ENCODE data around the gene CNKSR3.

Gene CNKSR3

DNA sequence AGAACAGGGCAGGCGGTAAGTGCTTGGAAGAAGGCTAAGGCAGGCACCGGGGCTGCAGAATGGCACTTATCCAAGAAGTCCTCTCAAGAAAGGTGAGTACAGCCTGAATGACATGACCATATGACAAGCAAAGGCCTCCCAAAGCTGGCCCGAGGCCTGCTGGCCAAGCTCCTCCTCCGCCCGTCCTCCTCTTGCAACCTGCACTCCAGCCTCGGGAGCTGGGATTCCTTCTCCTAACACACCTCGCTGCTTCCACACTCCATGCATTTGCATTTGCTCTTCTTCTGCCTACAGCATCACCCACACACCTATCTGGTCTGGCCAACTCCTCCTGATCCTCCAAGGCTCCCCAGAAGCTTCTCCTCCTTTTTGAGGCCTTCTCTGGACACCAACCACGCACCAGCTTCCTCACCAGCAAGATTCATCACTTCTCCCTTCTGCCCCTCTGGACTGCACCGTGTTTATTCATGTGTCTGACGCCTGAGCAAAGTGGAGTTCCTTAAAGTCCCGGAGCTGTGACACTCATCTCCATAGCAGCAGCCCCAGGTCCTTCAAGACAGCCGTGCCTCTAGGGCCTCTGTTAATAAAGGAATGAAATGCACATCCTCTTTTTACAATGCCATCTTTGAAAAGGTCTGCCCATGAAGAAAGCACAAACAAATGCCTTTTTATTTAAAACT, 32.3 kb downstream of the CNKSR3 start:
- DNase-seq = no peak

DNA sequence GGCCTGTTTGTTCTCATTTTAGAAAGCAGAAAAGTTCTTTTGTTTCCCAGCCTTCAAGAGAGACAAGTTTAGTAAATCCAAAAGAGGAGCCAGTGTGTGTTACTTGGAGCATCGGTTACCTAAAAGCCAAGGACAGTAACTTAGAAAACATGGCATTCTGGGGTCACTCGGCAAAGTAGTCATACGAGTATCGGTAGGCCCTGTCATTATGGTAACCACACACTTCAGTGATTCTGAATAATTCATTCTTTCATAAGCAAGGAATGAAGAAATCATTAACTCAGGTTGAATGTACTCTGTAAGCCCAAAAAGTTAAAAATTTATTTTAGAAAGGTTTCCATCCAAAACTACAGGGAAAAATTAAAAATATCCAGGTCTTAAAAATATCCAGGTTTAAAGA, 34.0 kb downstream of the CNKSR3 start:
- no peak for DNase-seq

DNA sequence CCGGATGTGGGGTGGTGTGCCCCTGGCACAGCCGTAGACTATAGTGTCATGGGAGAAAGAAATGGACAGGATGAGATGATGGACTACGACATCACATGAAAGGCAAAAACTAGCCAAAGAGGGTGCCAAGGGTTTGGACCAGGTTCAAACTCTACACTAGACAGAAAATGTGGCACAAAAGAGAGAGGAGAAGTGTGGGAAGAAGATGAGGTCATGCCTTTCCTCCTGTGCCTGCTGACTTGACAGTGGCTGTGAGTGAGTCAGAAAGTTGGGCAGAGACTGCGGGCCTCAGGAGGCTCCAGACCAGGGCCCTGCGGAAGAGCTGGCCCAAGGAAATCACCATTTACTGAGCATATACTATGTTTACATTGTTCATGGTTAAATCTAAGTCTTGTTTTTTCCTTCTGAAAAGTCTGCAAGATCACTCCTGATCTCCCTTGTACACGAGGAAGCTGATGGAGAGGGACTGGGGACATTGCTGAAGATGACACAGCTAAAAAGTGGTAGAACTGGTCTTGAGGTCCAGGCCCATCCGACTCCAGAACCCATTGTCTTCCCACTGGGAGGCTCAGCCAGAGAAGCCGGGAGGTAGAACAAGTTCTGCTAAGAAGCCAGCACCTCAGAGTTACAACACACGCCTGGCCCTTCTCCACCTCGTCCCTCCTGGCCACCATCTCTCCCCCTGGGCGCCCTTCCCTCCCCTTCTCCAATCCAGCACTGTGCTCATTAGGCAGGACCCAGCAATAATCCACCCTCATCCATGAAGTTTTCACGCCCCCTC, 35.6 kb downstream of the CNKSR3 start:
- no peak for DNase-seq

DNA sequence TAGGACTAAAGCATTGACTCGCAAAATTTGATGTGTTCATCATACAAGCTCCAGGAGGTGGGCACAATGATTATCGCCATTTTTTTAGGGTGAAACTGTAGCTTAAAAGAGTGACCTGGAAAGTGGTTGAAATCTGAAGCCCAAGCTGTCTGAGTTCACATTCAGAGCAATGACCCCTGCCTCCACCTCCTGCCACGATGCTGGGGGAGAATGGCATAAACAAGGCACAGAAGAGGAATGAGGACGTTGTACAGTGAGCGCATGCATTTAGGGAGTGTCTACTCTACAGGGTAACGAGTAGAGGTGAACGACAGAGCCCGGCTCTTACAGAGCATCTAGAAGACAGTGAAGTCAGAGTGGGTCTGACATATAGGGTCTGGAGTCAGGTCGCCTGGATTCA, 37.2 kb downstream of the CNKSR3 start:
- no peak for DNase-seq

DNA sequence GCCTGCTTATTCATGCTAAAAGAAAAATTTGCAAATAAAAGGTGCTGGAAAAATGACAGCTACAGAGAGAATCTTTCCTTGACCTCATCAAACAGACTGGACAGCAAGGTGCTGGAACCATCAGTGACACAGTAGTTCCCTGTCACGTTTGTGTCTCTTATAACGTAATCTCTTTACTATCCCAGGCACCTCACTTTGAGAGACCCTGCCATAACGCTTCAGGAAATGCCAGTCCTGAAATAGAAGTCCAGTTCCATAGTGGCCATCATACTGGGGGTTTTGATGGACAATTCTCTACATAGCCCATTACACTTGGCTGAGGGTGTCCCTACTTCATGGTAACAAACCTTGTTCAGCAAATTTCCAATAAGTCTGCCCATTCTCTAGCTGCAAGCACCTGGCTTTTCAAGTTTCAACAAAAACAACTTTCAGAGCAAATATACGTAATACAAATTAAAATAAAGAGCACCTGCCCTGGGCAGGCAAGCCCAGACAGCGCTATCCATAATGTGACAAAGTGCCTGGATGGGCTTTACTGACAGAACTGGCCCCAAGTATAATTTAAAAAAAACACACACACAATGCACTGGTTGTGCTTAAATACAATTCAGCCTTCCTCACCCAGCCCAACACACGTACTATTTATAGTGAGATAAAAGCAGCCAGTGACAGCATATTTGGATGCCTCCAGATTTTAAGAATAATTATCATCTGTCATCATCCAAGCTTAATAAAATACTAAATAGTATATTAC, 38.7 kb downstream of the CNKSR3 start:
- DNase-seq = no peak

DNA sequence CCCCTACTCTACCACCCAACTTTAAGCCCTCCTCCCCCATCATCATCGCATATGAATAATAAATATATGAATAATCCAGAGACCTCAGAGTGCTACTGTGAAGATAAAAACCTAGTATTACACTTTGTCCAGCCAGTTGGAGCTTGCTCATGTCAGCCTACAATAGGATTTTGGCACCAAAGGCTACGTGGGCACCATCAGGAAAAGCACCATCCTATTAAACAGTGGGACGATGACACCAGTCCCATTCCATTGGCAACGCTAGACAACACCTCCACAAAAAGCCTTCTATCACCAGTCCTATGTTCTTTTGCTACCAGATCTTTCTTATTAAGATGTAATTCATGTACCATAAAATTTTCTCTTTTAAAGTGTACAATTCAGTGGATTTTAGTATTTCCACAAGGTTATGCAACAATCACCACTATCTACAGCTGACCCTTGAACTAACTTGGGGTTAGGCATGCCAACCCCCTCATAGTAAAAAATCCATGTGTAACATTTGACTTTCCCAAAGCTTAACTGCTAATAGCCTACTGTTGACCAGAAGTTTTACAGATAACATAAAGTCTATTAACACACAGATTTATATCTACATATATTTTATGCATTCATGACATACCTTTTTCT, 41.1 kb downstream of the CNKSR3 start:
- DNase-seq = no peak

DNA sequence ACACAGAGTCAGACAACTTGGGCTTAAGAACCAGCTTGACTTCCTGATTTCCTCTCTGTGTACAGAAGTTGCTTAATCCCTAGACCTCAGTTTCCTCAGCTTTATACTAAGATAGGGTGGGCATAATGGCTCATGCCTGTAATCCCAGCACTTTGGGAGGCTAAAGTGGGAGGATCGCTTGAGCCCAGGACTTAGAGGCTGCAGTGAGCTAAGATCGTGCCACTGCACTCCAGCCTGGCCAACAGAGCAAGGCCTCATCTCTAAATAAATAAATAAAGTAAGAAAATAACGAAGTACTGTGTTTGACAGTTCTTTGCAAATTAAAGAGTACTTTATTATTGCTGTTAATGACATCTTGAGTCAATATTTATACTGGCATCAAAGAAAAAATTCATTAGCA, 41.7 kb downstream of the CNKSR3 start:
- no peak for DNase-seq

DNA sequence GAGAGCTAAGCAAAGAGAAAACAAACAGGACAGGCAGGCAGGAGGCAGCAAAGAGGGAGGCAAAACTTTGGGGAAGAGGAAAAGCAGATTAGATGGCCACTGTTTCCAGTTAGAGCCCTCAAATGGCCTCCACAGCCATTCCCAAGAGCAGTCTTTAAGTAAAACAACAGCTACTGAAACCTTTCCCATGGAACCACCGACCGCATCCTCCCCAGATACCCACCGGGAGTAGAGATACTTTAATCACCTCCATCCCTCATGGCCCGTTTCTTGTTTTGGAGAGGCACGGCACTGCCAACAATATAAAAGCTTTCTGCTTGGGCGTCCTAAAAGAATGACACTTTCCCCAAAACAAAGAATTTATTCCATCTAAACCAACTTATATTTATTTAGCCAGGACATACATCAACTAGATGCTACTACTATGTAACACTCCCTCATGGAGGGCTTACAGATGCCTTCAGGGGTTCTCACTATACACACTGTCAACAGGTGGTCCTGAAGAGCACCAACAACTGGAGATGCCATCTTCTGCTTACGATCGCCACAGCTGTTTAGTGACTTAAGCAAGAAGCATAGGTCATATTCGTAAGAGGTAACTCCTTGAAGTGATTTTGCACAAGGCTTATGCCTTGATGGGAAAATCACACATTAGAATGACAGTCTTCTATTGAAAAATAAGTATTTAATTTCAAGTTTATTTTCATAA, 43.4 kb downstream of the CNKSR3 start:
- no peak for DNase-seq

DNA sequence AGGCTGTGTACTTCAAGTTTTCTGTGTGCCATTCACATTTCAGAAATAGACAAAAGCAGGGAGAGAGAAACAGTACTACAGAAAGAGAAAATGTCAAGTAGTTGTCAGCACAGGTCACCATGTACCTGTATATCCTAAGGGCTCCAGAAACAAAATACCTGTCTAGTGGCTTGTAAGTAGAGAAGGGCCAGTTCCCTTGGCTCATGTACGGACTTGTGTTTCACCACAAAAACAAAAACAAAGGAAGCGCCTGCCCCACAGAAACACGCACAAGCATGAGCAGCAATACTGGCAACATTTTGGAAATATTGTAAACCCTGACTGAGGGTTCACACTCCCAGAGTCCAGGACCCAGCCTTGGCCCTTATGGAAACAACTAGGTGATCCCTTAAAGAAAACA, 44.3 kb downstream of the CNKSR3 start:
- no peak for DNase-seq

DNA sequence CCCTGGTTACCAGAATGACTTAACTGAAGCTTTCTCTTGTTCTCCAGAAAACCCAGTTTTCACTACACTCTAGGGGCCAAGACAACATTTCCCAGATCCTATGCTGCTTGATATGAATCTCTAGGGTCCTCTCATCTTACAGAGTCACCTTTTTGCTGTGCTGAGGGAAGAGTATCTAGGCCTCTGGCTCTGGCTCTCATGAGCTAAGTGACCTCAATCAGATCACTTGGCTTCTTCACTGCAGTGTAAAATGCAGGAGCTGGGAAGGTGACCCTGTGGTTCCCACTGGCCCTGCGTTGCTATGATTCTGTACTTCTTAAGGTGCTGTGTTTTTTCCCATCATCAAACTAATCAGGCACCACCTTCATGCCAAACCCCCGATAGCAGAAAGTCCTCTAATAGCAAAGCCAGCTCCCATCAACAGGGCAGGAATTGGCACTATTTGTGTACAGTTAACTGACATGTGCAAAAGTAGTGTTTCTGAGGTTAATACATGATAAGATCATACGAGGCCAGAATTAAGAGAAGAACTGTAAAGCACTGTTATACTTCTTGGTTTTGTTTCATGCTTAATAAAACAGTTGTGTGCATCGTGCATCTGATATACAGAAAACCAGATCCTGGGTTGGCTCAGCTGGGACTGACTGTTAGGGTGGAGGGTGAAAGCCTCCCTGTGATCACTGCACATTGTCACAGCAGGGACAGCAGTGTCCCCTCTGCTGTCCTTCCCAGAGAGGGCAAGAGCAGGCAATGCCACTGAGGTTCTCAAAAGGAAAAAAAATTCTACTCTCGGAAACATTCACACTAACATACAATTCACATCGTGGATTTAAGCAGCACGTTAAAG, 46.7 kb downstream of the CNKSR3 start:
- DNase-seq = no peak

DNA sequence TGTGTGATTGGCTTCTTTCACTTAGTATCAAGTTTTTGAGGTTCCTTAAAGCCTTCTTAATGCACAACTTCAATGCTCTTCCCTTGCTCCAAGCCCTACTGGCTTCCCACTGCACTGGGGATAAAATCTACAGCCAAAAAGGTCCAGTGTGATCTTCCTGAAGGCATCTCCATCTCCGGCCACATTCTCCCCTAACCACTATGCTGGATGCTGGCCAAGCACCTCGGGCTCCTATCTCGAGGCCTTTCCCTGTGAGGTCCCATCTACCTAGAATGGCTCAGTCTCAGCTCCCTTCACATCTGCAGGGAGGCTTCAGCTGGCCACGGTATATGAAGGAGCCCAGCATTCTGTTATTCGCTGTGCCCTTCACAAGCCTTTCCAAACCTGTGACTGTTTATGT, 48.1 kb downstream of the CNKSR3 start:
- DNase-seq = no peak

DNA sequence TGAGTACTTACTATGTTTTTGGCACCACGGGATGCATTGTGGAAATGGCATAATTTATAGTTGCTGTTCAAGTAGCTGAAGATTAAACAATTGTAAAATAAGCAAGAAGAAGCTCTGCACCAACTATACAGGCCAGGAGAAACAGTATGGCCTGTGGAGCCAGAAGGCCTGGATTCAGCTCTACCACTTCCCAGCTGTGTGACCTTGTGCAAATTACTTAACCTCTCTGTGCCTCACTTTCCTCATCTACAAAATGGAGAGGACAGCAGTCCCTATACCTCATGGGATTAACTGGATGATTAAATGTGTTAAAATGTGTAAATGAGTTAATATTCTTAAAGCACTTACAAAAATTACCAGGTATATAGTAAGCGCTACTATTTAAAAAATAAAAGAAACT, 49.1 kb downstream of the CNKSR3 start:
- no peak for DNase-seq

DNA sequence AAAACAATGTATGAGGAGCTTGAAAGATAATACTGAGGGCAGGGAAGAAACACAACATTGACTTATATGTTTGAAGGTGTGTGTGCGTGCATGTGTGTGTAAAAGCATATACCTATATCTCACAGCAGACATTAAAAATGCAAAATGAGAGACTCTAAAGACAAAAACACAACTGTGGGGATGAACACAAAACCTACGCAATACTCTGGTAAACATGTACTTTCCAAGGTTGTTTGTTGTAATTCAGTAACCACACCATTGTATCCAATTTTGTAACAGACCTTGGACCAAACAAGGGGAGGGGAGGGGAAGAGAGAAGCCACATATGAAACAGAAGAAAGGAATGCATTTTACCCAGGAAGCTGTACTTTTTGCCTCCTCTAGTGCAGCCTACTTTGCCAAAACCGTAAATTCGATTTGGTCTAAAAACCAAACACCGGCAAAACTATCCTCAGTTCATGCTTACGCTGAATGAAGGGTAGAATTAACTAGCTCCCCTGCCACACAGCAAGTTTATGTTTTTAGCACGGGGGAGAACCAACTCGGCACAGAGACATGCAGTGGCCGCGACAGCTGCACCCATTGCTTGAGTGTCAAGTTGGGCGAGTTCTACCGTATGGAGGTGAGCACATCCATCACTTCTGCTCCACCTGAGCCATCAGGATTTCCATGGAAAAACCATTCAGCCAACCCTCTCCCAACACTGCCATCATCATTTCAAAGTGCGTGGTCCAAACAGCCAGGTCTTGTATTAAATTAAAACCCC, 50.0 kb downstream of the CNKSR3 start:
- DNase-seq = no peak

DNA sequence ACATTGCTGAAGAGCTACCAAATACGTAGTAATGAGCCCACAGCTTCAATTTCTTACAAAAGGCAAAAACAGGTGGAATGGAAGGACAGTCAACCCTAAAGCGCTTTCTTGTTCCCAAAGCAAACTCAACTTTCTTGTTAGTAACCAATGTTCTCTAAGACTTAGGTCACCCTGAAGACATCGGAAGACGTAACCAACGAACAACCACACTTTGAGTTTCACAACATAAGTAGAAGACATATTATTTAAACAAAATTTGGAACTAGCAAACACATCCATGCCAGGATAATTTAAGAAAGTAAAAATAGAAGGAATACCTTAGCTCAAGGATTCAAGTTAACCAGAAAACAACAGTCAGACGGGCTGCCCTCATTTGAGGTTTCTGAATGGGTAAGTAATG, 51.0 kb downstream of the CNKSR3 start:
- no peak for DNase-seq

DNA sequence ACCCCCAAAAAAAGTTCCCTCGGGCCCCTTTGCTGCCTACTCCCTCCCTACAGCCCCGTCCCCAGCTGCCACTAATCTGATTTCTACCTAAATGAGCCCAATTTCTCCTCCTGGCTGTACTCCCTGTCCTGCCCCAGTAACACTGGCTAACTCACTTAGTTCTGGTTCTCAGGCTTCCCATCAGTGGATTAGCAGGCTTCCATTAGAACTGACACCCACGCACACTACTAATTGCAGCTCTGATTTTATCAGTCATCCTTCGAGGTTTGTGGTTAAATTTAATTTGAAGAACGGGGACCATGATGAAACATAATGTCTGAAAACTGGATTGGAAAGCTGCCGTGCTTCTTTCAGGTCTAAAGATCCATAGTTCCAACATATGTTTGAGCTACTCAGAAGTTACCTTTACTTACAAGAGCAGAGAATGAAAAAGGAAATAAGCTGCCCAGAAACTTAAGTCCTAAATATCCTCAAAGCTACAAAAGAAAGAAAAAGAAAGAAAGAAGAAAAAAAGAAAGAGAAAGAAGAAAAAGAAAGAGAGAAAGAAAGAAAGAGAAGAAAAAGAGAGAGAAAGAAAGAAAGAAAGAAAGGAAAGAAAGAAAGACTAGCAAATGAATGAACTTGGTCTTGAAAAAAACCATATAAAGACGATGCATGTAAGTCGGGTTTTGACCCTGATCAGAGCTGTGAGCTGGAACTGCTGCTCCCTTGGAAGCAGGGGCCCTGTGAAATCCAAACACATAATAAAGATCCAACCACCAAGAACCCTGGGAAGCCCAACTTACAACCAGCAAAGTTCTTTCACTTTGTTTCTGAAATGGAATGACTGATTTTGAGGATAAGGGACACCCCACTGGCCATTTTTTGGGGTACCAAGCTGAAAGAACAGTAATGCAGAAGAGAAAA, 51.7 kb downstream of the CNKSR3 start:
- DNase-seq = no peak

DNA sequence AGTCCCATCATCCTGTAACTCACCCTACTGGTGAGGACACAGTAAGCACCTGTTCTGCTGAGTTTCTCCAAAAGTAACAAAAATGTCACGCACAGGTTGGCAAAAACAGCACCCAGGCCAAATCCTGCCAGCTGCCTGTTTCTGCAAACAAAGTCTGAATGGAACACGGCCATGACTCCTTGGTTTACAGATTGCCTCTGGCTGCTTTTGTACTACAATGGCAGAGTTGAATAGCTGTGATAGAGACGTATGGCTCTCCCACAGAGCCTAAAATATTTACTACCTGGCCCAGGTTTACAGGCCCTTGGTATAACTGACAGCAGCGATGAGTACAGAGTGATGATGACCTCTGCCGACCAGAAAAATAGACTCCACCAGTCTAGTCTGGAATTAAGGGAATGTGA, 52.6 kb downstream of the CNKSR3 start:
- DNase-seq = no peak

DNA sequence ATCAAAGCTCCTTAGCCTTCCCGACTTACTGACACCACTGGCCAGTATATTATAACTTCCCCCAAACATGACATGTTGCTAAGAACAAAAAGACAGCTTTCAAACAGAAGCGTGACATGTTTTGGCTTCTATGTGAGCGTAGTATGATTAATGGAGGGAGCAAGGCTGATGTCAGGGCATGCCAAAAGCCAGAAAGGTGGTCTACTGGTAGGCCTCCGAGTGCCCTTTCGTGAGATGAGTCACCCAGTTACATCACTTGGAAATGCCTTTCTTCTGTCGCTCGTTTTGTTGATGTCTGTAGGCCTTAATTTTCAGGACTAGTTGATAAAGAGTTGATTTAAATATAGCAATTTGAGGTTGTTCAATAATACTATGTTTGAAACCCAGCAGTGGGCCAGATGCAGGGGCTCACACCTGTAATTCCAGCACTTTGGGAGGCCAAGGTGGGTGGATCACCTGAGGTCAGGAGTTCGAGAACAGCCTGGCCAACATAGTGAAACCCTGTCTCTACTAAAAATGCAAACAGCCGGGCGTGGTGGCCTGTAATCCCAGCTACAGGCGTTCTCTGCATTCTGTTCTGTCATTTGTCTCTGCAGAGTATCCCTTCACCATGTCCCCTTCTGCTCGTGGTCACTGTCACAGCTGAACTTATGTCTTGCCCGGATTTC, 53.3 kb downstream of the CNKSR3 start:
- DNase-seq = no peak

DNA sequence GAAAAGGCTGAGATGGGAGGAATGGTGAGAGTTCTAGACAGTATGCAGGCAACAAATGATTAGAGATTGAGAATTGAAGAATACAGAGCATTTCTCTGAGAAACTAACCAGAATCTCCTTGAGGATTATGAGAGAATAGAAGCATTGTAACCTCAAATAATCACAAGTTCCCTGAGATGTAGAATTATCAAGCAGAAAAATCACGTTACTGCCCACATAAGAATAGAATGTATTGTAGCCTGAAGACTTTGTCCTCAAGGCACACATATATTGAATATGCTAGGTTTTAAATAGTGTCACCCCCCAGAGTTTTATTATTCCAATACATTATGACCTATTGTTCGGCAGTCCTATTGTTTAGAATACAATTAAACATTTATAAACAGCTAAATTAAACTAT, 57.2 kb downstream of the CNKSR3 start:
- no peak for DNase-seq

DNA sequence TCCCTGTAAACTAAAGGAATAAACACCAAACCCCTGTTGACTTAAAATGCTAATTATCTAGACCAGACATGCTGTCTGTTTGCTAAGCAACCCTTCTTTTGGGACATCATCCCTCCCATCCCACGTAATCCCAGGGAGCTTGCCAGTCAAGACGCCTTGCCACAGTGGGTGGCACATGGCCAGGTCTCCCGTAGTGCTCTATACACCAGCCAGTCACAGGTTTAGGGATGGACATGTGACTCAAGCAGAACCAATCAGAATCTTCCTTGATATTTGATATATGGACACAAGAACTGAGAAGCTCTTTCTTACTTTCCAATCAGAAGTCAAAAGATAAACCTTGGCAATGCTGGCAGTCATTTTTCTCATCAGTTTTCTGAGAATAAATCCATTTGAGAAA, 60.0 kb downstream of the CNKSR3 start:
- no peak for DNase-seq

All from stimulated activated naive CD4-positive, alpha-beta T cell (primary cell).